Measurements from ENCODE around the gene SHISA2. TPM values are rescaled to one million over a fixed set of nuclear protein-coding genes. Genes with fewer than 3 reads are reported as not detected.

Gene SHISA2
- total RNA-seq, 1 donor from 2014 or later = 34.1 TPM

DNA sequence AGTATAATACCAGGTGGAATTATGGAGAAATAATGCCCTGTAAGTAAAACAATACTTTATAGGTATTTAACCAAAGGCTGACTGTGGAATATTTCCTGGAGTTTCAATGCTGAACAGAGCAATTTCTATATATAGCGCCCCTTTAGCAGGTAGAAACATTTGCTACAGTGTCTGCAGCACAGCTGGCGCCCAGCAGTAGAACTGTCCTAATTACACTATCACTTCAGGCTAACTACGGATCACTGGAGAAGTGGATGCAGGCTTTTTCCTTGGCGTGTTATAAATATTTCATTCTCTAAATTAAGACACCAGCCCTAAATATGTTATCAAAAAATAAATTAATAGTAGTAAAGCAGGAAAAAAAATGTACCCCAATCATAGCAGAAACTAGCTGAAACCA, 3.1 kb downstream of the SHISA2 start:
- Mint-ChIP-seq H3K9me3 (ENCODE audit: unreplicated experiment) (peaks cover 11% of the 10 kb centered on the region), H3K27ac (ENCODE audit: unreplicated experiment) (peak overlapping the region; percentile 92), H3K4me1 (ENCODE audit: low read depth, unreplicated experiment) (peaks cover 20% of the 10 kb centered on the region), H3K36me3 (ENCODE audit: unreplicated experiment) (no peaks in the 10 kb centered on the region), H3K27me3 (ENCODE audit: unreplicated experiment) (peaks cover 11% of the 10 kb centered on the region), H3K4me3 (ENCODE audit: unreplicated experiment) (peak overlapping the region; percentile 97)
- no peak for DNase-seq
- no peak for TF ChIP-seq CTCF (IDR thresholded peaks at IDR 0.05; ENCODE audit: partially characterized antibody, unreplicated experiment)

GRCh38 chr13:26047040-26047439, 4.8 kb downstream of the SHISA2 start:
- no peak overlapping the region for H3K27ac Mint-ChIP-seq (ENCODE audit: unreplicated experiment)
- no peak for TF ChIP-seq CTCF (IDR thresholded peaks at IDR 0.05; ENCODE audit: partially characterized antibody, unreplicated experiment)
- DNase-seq = no peak
- peaks cover 4% of the 10 kb centered on the region for H3K9me3 Mint-ChIP-seq (ENCODE audit: unreplicated experiment)
- peaks cover 9% of the 10 kb centered on the region for H3K27me3 Mint-ChIP-seq (ENCODE audit: unreplicated experiment)
- H3K4me3 Mint-ChIP-seq (ENCODE audit: unreplicated experiment) = peak overlapping the region; percentile 63
- no peaks in the 10 kb centered on the region for H3K36me3 Mint-ChIP-seq (ENCODE audit: unreplicated experiment)
- peaks cover 8% of the 10 kb centered on the region for H3K4me1 Mint-ChIP-seq (ENCODE audit: low read depth, unreplicated experiment)

GRCh38 chr13:26046639-26047038, 5.2 kb downstream of the SHISA2 start:
- Mint-ChIP-seq H3K27ac (ENCODE audit: unreplicated experiment) (no peak overlapping the region), H3K4me3 (ENCODE audit: unreplicated experiment) (peak overlapping the region; percentile 63), H3K9me3 (ENCODE audit: unreplicated experiment) (peaks cover 4% of the 10 kb centered on the region), H3K36me3 (ENCODE audit: unreplicated experiment) (no peaks in the 10 kb centered on the region), H3K27me3 (ENCODE audit: unreplicated experiment) (peaks cover 8% of the 10 kb centered on the region), H3K4me1 (ENCODE audit: low read depth, unreplicated experiment) (peaks cover 7% of the 10 kb centered on the region)
- TF ChIP-seq CTCF (IDR thresholded peaks at IDR 0.05; ENCODE audit: partially characterized antibody, unreplicated experiment) = no peak
- no peak for DNase-seq

DNA sequence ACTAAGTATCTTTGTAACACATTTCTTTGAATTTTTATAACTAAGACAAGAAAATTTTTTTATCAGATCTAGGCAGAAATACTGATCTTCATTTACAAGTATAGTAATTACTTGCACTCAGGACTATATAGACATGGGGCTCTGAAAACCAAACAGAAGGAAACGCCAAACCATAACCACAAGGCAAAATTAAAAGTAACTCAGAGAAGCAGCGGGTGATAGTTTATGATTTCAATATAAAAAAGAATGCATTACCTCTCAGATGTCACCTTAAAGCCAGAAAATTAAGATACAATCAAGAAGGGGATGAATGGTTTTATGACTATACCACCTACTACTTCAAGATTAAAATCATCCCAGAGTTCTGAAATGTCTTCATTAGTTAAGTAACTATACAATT, 6.7 kb downstream of the SHISA2 start:
- TF ChIP-seq CTCF (IDR thresholded peaks at IDR 0.05; ENCODE audit: partially characterized antibody, unreplicated experiment) = no peak
- DNase-seq = no peak
- Mint-ChIP-seq H3K4me1 (ENCODE audit: low read depth, unreplicated experiment) (peaks cover 7% of the 10 kb centered on the region), H3K9me3 (ENCODE audit: unreplicated experiment) (peaks cover 4% of the 10 kb centered on the region), H3K4me3 (ENCODE audit: unreplicated experiment) (no peak overlapping the region), H3K36me3 (ENCODE audit: unreplicated experiment) (no peaks in the 10 kb centered on the region), H3K27me3 (ENCODE audit: unreplicated experiment) (peaks cover 8% of the 10 kb centered on the region), H3K27ac (ENCODE audit: unreplicated experiment) (no peak overlapping the region)

DNA sequence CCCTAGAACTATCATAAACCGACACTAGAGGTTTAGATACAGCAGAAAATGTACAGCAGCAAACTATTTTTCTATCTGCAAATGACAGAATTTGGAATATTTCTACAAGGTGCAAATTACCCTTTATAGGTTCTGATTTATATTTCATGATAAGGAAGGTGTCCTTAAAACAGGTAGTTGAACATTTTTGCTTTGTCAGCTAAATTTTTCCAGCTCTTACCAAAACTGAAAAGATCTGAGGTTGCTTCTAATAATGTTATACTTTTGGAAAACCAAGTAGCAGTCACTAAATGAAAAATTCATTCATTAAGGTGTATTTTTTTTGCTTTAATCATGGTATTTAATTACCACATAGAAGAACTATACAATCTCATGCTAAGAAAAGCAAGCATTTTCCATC, 9.0 kb downstream of the SHISA2 start:
- TF ChIP-seq CTCF (IDR thresholded peaks at IDR 0.05; ENCODE audit: partially characterized antibody, unreplicated experiment) = no peak
- Mint-ChIP-seq H3K27me3 (ENCODE audit: unreplicated experiment) (no peaks in the 10 kb centered on the region), H3K9me3 (ENCODE audit: unreplicated experiment) (no peaks in the 10 kb centered on the region), H3K4me1 (ENCODE audit: low read depth, unreplicated experiment) (peaks cover 5% of the 10 kb centered on the region), H3K4me3 (ENCODE audit: unreplicated experiment) (no peak overlapping the region), H3K27ac (ENCODE audit: unreplicated experiment) (no peak overlapping the region), H3K36me3 (ENCODE audit: unreplicated experiment) (no peaks in the 10 kb centered on the region)
- no peak for DNase-seq
